Omental fat pad (tissue), 4 donors: ENCODE results near the gene HIPK1. TPM values are rescaled to one million over a fixed set of nuclear protein-coding genes. Genes with fewer than 3 reads are reported as not detected.

Experiments used
- ATAC-seq: fragments of 150-250 bp; one replicate; pipeline ENCODE4 v1.9.1; 2016; ENCODE audit warnings: mild to moderate bottlenecking, moderate library complexity; ENCODE audit not compliant: low FRiP score
- DNase-seq: peaks from one replicate; pipeline ENCODE4 v3.0.0-alpha.2; 2019; ENCODE audit warnings: low spot score
- total RNA-seq, 4 donors: library from RNA; depleted of rRNA; stranded (reverse); fragments of >200 nt; gene quantifications; one replicate each; pipeline ENCODE4 v1.1.0, GENCODE V29; 2016
- TF ChIP-seq, protein P1 (sequence below), 3 donors: fragments of 450-650 bp; IDR thresholded peaks; one replicate each; pipeline ENCODE4 v1.5.1; 2016 to 2017; ENCODE audit warnings: antibody characterized with exemption in 3 of 3, mild to moderate bottlenecking in 3 of 3, moderate library complexity in 2 of 3

The HIPK1 gene
- total RNA-seq, 4 donors from 2014 or later = 49.6 to 64.6 (median 57.7) TPM

DNA sequence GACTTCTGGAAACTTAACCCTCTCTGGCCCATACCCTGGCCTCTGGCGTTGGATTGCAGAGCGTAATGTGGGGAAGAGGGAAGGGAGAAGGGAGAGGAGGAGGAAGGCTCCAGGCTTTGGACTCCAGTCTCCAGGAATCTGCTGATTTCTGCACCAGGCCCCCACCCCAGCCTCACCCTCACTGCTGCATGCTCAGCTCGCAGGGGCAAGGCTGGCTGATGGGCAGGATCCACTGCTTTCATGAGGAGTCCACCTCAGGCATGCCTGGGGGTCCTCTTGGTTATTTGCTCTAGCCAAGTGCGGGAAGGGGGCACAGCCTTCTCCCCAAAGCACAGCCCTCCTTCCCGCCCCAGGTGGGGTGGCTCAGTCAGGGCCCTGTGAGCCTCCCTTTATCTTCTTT is 53.8 kb downstream of the HIPK1 start:
- DNase-seq (no peak), ATAC-seq (no peak)
- TF ChIP-seq, protein P1, sequence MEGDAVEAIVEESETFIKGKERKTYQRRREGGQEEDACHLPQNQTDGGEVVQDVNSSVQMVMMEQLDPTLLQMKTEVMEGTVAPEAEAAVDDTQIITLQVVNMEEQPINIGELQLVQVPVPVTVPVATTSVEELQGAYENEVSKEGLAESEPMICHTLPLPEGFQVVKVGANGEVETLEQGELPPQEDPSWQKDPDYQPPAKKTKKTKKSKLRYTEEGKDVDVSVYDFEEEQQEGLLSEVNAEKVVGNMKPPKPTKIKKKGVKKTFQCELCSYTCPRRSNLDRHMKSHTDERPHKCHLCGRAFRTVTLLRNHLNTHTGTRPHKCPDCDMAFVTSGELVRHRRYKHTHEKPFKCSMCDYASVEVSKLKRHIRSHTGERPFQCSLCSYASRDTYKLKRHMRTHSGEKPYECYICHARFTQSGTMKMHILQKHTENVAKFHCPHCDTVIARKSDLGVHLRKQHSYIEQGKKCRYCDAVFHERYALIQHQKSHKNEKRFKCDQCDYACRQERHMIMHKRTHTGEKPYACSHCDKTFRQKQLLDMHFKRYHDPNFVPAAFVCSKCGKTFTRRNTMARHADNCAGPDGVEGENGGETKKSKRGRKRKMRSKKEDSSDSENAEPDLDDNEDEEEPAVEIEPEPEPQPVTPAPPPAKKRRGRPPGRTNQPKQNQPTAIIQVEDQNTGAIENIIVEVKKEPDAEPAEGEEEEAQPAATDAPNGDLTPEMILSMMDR (IDR thresholded peaks at IDR 0.05) = no peak

DNA sequence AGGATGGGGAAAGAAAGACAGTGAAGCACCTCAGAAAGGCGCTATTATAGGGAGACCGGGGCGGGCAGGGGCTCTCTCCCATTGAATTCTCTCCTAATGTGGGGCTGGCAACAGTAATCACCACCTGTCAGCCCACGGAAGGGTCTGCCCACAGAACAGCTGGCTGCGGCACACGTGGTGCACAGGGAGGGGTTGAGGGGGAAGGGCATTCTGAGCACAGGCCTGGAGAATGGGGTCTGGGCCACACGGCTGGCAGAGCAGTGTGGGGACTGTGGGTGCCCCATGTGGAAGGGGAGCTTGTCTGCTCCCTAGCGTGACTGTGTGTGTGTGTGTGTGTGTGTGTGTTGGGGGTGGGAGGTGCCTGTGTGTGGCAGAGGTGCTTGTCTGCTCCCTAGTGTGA is 54.3 kb downstream of the HIPK1 start:
- no peak for ATAC-seq
- TF ChIP-seq, protein P1 (IDR thresholded peaks at IDR 0.05) = no peak
- no peak for DNase-seq

DNA sequence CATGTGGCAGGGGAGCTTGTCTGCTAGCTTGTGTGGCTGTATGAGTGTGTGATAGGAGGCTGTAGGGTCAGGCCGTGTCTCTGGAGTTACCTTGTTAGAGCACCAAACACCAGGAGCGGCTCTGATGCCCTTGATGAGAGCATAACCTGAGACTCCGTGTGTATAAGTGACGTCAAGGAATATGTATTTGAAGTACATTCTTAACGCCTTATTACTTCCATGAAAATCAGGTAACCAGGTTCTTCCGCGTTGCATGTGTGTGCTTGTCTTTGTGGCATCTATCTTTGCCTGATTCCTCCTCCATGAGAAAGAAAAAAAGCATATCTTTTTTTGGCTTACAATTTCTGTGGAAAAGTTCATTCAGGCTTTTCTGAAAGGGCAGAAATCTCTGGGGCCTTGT is 54.7 kb downstream of the HIPK1 start:
- ATAC-seq (no peak), DNase-seq (no peak)
- TF ChIP-seq, protein P1 (IDR thresholded peaks at IDR 0.05) = no peak

DNA sequence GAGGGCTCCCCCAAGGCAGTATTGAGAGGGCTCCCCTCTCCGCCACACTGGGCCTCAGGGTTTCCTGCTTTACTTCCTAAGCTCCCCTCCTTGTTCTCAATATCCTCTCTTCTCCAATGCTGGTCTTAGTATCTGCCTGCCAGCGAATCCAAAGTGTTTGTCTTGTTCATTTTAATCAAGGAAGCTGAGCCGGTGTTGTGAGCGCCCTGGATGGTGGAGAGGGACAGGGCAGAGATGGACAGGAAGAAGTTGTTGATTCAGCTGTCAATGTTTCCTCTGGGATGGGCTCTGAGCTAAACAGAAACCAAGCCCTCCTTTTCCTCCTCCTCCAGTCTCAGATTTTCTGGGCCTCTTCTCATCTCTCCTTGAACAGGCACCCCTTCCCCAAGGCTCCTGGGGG is 55.6 kb downstream of the HIPK1 start:
- DNase-seq (no peak), ATAC-seq (no peak)
- TF ChIP-seq, protein P1 (IDR thresholded peaks at IDR 0.05) = no peak

DNA sequence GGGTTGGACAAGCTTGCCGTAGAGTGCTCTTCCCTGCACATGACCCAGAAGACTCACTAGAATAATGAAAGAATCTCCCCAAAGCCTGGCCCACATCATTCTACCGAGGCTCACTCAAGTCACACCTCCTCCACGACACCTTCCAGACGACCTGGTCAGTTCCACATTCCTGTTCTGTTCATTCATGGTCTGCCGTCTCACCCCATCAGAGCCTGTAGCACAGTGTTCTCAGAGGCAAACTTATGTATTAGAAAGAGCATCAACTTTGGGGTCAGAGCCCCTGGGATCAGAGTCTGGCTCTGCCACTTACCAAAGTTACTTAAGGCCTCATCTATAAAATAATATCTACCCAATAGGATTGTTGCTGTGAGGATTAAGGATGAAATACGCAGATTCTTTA is 57.7 kb downstream of the HIPK1 start:
- TF ChIP-seq, protein P1 (IDR thresholded peaks at IDR 0.05) = no peak
- ATAC-seq = no peak
- no peak for DNase-seq

DNA sequence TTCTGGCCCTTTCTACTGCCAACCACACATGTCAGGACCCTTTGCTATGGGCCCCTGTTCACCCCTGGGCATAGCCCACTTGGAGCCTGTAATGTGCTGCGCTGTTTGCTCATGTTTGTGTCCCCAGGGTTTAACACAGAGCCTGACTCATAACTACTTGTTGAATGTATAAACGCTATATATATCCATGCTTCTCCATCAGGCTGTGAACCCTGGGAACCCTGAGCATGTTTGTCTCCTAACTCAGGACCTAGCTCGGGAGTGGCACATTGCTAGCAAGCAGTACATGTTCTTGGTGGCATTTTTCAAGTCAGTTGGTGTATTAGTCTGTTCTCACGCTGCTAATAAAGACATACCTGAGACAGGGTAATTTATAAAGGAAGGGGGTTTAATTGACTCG is 58.1 kb downstream of the HIPK1 start:
- TF ChIP-seq, protein P1 (IDR thresholded peaks at IDR 0.05) = no peak
- no peak for ATAC-seq
- no peak for DNase-seq

DNA sequence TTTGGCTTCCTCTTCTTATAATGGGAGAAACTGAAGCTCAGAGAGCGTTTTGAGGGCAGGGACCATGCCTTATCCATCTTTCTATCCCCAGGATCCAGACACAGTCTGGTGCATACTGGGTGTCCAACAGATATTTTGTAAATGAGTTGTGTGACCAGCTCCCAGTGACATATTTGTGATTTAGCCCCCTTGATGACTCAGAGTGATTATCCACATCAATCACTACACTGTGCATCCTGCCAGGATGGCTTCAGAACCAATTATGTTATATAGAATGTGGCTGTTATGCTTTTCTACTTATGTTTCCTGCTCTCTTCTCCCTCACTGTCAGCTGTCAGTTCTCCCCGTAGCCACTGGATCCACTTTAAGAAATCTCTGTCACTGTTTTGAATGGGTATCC is 61.4 kb downstream of the HIPK1 start:
- ATAC-seq (no peak), DNase-seq (no peak)
- TF ChIP-seq, protein P1 (IDR thresholded peaks at IDR 0.05) = no peak
